Gastroesophageal sphincter (tissue), 3 donors: ENCODE measurements around the gene TMCC1.
"Not testable (repeated sequence)": the region's sequence is repeated elsewhere in the genome, so short reads cannot be mapped to it uniquely, and the experiment has no call there.

Experiments
- EP300 ChIP-seq: sonication (generic); formaldehyde crosslinking; IDR thresholded peaks from one replicate; pipeline ENCODE4 v1.6.1; 2017; ENCODE audit warnings: antibody characterized with exemption, mild to moderate bottlenecking
- POLR2A ChIP-seq, 2 donors: fragments of 450-650 bp; IDR thresholded peaks; one replicate each; pipeline ENCODE4 v1.6.1; 2017; ENCODE audit warnings: antibody characterized with exemption in 2 of 2, mild to moderate bottlenecking in 2 of 2, moderate library complexity in 1 of 2
- POLR2AphosphoS5 ChIP-seq: sonication (generic); formaldehyde crosslinking; IDR thresholded peaks from one replicate; pipeline ENCODE4 v1.6.1; 2017; ENCODE audit warnings: antibody characterized with exemption
- TF ChIP-seq, protein P1 (sequence below), 4 experiments: fragments of 200-600 bp in 2 of 4; fragments of 450-650 bp in 2 of 4; sonication (generic) in 1 of 4; IDR thresholded peaks; one replicate each; pipeline ENCODE4 v1.5.1; 2017 to 2019; ENCODE audit warnings: antibody characterized with exemption in 4 of 4, mild to moderate bottlenecking in 2 of 4, moderate library complexity in 2 of 4

GRCh38 chr3:129696430-129696829 lies 197.1 kb downstream of the TMCC1 start:
- TF ChIP-seq, protein P1, sequence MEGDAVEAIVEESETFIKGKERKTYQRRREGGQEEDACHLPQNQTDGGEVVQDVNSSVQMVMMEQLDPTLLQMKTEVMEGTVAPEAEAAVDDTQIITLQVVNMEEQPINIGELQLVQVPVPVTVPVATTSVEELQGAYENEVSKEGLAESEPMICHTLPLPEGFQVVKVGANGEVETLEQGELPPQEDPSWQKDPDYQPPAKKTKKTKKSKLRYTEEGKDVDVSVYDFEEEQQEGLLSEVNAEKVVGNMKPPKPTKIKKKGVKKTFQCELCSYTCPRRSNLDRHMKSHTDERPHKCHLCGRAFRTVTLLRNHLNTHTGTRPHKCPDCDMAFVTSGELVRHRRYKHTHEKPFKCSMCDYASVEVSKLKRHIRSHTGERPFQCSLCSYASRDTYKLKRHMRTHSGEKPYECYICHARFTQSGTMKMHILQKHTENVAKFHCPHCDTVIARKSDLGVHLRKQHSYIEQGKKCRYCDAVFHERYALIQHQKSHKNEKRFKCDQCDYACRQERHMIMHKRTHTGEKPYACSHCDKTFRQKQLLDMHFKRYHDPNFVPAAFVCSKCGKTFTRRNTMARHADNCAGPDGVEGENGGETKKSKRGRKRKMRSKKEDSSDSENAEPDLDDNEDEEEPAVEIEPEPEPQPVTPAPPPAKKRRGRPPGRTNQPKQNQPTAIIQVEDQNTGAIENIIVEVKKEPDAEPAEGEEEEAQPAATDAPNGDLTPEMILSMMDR (IDR thresholded peaks at IDR 0.05), result not testable (repeated sequence)
- not testable (repeated sequence) for TF ChIP-seq POLR2A (IDR thresholded peaks at IDR 0.05); POLR2AphosphoS5; EP300
